OCI-LY3 (cell line): Measurements from ENCODE around the gene PLA2G4C.

Experiments used
- EZH2phosphoT487 ChIP-seq: fragments of 200-600 bp; shearing (Covaris generic); IDR thresholded peaks from 2 replicates; pipeline ENCODE4 v1.6.1; 2018; ENCODE audit warnings: antibody characterized with exemption, mixed run types, low read depth
- TF ChIP-seq, protein P1 (sequence below): fragments of 200-600, 300-600 bp; sonication (generic); IDR thresholded peaks from 2 replicates; pipeline ENCODE4 v1.5.1; 2014; ENCODE audit warnings: antibody characterized with exemption, low read length, low read depth

DNA sequence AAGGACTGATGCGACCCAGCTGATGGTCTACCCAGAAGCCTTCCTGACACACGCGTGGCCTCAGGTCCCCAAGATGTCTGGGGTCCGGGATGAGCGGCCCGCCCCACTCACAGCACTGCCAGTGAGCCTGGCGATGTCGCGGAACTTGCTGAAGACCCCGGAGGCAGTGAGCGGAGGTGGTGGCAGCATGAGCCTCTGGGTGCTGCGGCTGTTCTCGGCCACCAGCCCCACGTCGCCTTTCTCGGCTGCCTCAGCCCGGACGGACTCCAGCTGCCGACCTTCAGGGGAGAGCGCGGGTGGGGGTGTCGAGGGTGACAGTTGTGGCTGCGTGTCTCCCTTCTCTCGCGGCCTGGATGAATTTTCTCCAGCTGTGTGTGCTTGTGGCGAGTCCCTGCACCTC, 26.8 kb upstream of the PLA2G4C start:
- TF ChIP-seq, protein P1, sequence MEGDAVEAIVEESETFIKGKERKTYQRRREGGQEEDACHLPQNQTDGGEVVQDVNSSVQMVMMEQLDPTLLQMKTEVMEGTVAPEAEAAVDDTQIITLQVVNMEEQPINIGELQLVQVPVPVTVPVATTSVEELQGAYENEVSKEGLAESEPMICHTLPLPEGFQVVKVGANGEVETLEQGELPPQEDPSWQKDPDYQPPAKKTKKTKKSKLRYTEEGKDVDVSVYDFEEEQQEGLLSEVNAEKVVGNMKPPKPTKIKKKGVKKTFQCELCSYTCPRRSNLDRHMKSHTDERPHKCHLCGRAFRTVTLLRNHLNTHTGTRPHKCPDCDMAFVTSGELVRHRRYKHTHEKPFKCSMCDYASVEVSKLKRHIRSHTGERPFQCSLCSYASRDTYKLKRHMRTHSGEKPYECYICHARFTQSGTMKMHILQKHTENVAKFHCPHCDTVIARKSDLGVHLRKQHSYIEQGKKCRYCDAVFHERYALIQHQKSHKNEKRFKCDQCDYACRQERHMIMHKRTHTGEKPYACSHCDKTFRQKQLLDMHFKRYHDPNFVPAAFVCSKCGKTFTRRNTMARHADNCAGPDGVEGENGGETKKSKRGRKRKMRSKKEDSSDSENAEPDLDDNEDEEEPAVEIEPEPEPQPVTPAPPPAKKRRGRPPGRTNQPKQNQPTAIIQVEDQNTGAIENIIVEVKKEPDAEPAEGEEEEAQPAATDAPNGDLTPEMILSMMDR: no peak
- no peak for TF ChIP-seq EZH2phosphoT487
